ENCODE data around the gene TCEAL9.

DNA sequence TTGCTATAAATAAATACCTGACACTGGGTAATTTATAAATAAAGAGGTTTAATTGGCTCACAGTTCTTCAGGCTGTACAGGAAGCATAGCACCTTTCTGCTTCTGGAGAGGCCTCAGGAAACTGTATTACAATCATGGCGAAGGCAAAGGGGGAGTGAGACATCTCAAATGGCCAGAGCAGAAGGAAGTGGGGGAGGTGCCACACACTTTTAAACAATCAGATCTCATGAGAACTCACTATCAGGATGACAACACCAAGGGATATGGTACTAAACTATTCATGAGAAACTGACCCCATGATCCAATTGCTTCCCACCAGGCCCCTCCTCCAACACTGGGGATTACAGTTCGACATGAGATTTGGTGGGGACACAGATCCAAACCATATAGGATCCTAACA is 11.7 kb upstream of the TCEAL9 start:
- TF ChIP-seq, protein P1, sequence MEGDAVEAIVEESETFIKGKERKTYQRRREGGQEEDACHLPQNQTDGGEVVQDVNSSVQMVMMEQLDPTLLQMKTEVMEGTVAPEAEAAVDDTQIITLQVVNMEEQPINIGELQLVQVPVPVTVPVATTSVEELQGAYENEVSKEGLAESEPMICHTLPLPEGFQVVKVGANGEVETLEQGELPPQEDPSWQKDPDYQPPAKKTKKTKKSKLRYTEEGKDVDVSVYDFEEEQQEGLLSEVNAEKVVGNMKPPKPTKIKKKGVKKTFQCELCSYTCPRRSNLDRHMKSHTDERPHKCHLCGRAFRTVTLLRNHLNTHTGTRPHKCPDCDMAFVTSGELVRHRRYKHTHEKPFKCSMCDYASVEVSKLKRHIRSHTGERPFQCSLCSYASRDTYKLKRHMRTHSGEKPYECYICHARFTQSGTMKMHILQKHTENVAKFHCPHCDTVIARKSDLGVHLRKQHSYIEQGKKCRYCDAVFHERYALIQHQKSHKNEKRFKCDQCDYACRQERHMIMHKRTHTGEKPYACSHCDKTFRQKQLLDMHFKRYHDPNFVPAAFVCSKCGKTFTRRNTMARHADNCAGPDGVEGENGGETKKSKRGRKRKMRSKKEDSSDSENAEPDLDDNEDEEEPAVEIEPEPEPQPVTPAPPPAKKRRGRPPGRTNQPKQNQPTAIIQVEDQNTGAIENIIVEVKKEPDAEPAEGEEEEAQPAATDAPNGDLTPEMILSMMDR (IDR thresholded peaks at IDR 0.05; ENCODE audit: extremely low read depth in 1 of 2, insufficient read depth in 1 of 2, low read depth in 1 of 2, low read length in 2 of 2) = no peak
- TF ChIP-seq POLR2A (IDR thresholded peaks at IDR 0.05; ENCODE audit: low read depth, low read length) = no peak
- TF ChIP-seq POLR2AphosphoS5 (IDR thresholded peaks at IDR 0.05; ENCODE audit: insufficient read depth, low read depth, low read length) = no peak
- no peak for TF ChIP-seq EZH2 (IDR thresholded peaks at IDR 0.05; ENCODE audit: borderline replicate concordance, low read depth, low read length, severe bottlenecking)
- TF ChIP-seq, protein P2, sequence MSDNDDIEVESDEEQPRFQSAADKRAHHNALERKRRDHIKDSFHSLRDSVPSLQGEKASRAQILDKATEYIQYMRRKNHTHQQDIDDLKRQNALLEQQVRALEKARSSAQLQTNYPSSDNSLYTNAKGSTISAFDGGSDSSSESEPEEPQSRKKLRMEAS (IDR thresholded peaks at IDR 0.05; ENCODE audit: insufficient read depth, insufficient read length) = no peak
- no peak for TF ChIP-seq MYC (IDR thresholded peaks at IDR 0.05; ENCODE audit: low read depth, low read length)

Data from endothelial cell of umbilical vein (primary cell).